Spleen (tissue), 7 donors: ENCODE data around the gene MYO6.

Experiments
- CTCF ChIP-seq, 11 experiments: fragments of 200-600 bp in 7 of 11; fragments of 450-650 bp in 4 of 11; sonication (generic) in 4 of 11; IDR thresholded peaks in 8 of 11; conservative IDR thresholded peaks in 3 of 11; 1 replicate in 7 of 11; 2 replicates in 4 of 11; pipeline versions ENCODE4 v1.4.0 to v1.8.0; 2016 to 2021; ENCODE audit warnings: antibody characterized with exemption in 11 of 11, inconsistent platforms in 4 of 11, mild to moderate bottlenecking in 1 of 11
- POLR2AphosphoS5 ChIP-seq, 3 donors: sonication (generic); formaldehyde crosslinking; IDR thresholded peaks; one replicate each; pipeline ENCODE4 v1.5.1; 2017; ENCODE audit warnings: antibody characterized with exemption in 3 of 3
- donor health status: DM: no; HTN: no; CAD: no; lungs with moderate emphysema.
- donor health status: DM: no; HTN: no; CAD: no.
- donor health status: DM: no; HTN: no; CAD: no.

- no peak for TF ChIP-seq CTCF (IDR thresholded peaks at IDR 0.05 in 8 of 11, conservative IDR thresholded peaks at IDR 0.05 in 3 of 11)
- TF ChIP-seq POLR2AphosphoS5 (IDR thresholded peaks at IDR 0.05): no peak
Observed at GRCh38 chr6:75856902-75857301, 107.9 kb downstream of the MYO6 start.
